ENCODE results near the gene NKD2.

The NKD2 gene

GRCh38 chr5:1054018-1054798 is 45.6 kb downstream of the NKD2 start:
- TF ChIP-seq, protein P1, sequence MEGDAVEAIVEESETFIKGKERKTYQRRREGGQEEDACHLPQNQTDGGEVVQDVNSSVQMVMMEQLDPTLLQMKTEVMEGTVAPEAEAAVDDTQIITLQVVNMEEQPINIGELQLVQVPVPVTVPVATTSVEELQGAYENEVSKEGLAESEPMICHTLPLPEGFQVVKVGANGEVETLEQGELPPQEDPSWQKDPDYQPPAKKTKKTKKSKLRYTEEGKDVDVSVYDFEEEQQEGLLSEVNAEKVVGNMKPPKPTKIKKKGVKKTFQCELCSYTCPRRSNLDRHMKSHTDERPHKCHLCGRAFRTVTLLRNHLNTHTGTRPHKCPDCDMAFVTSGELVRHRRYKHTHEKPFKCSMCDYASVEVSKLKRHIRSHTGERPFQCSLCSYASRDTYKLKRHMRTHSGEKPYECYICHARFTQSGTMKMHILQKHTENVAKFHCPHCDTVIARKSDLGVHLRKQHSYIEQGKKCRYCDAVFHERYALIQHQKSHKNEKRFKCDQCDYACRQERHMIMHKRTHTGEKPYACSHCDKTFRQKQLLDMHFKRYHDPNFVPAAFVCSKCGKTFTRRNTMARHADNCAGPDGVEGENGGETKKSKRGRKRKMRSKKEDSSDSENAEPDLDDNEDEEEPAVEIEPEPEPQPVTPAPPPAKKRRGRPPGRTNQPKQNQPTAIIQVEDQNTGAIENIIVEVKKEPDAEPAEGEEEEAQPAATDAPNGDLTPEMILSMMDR (IDR thresholded peaks at IDR 0.05; ENCODE audit: insufficient read depth, low read depth, low read length, missing control alignments): no peak
- no peak overlapping the region for H3K4me3 ChIP-seq (ENCODE audit: low read length)

GRCh38 chr5:1054799-1055775 is 46.5 kb downstream of the NKD2 start:
- no peak overlapping the region for H3K4me3 ChIP-seq (ENCODE audit: low read length)
- TF ChIP-seq, protein P1 (IDR thresholded peaks at IDR 0.05; ENCODE audit: insufficient read depth, low read depth, low read length, missing control alignments): no peak
- DNase-seq (ENCODE audit: low read depth): no peak

More at GRCh38 chr5:1054018-1054798, 45.6 kb downstream of the NKD2 start:
- DNase-seq (ENCODE audit: low read depth): no peak

- no peak for DNase-seq (ENCODE audit: low read depth)
- TF ChIP-seq, protein P1 (IDR thresholded peaks at IDR 0.05; ENCODE audit: insufficient read depth, low read depth, low read length, missing control alignments): no peak
- no peak overlapping the region for H3K4me3 ChIP-seq (ENCODE audit: low read length)
Observed at GRCh38 chr5:1055896-1056610, 47.5 kb downstream of the NKD2 start.

- no peak for DNase-seq (ENCODE audit: low read depth)
- TF ChIP-seq, protein P1 (IDR thresholded peaks at IDR 0.05; ENCODE audit: insufficient read depth, low read depth, low read length, missing control alignments): no peak
- H3K4me3 ChIP-seq (ENCODE audit: low read length): no peak overlapping the region
Observed at GRCh38 chr5:1056611-1057484, 48.2 kb downstream of the NKD2 start.

- no peak overlapping the region for H3K4me3 ChIP-seq (ENCODE audit: low read length)
- TF ChIP-seq, protein P1 (IDR thresholded peaks at IDR 0.05; ENCODE audit: insufficient read depth, low read depth, low read length, missing control alignments): no peak
- DNase-seq (ENCODE audit: low read depth): no peak
Observed at GRCh38 chr5:1057485-1058082, 49.0 kb downstream of the NKD2 start.

Data from epithelial cell of esophagus (primary cell).